ENCODE measurements around the gene KCNJ12.
"Not testable (repeated sequence)": the region's sequence is repeated elsewhere in the genome, so short reads cannot be mapped to it uniquely, and the experiment has no call there.

- TF ChIP-seq, protein P1, sequence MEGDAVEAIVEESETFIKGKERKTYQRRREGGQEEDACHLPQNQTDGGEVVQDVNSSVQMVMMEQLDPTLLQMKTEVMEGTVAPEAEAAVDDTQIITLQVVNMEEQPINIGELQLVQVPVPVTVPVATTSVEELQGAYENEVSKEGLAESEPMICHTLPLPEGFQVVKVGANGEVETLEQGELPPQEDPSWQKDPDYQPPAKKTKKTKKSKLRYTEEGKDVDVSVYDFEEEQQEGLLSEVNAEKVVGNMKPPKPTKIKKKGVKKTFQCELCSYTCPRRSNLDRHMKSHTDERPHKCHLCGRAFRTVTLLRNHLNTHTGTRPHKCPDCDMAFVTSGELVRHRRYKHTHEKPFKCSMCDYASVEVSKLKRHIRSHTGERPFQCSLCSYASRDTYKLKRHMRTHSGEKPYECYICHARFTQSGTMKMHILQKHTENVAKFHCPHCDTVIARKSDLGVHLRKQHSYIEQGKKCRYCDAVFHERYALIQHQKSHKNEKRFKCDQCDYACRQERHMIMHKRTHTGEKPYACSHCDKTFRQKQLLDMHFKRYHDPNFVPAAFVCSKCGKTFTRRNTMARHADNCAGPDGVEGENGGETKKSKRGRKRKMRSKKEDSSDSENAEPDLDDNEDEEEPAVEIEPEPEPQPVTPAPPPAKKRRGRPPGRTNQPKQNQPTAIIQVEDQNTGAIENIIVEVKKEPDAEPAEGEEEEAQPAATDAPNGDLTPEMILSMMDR (IDR thresholded peaks at IDR 0.05 in 4 of 5, conservative IDR thresholded peaks at IDR 0.05 in 1 of 5), result not testable (repeated sequence)
- TF ChIP-seq POLR2A (IDR thresholded peaks at IDR 0.05), result not testable (repeated sequence)
These were observed 53.9 kb downstream of the KCNJ12 start for GRCh38 chr17:21429921-21430628.

Measured in gastrocnemius medialis (tissue), 4 donors.